MM.1S (cell line): ENCODE data around the gene GCG.

ENCODE experiments used
- EZH2 ChIP-seq: fragments of 300-600 bp; sonication (generic); optimal IDR thresholded peaks from 2 replicates; pipeline ENCODE3; 2017; ENCODE audit warnings: low read depth, mild to moderate bottlenecking, antibody characterized with exemption, low read length, mixed read lengths
- EZH2phosphoT487 ChIP-seq: fragments of 300-600 bp; sonication (generic); IDR thresholded peaks from 2 replicates; pipeline ENCODE4 v1.6.1; 2018; ENCODE audit warnings: antibody characterized with exemption, low read length
- TF ChIP-seq, protein P1 (sequence below): fragments of 300-600 bp; sonication (generic); IDR thresholded peaks from 2 replicates; pipeline ENCODE4 v1.5.1; 2016; ENCODE audit warnings: antibody characterized with exemption, low read length, mixed read lengths

GRCh38 chr2:162111958-162112850, 39.8 kb downstream of the GCG start:
- TF ChIP-seq, protein P1, sequence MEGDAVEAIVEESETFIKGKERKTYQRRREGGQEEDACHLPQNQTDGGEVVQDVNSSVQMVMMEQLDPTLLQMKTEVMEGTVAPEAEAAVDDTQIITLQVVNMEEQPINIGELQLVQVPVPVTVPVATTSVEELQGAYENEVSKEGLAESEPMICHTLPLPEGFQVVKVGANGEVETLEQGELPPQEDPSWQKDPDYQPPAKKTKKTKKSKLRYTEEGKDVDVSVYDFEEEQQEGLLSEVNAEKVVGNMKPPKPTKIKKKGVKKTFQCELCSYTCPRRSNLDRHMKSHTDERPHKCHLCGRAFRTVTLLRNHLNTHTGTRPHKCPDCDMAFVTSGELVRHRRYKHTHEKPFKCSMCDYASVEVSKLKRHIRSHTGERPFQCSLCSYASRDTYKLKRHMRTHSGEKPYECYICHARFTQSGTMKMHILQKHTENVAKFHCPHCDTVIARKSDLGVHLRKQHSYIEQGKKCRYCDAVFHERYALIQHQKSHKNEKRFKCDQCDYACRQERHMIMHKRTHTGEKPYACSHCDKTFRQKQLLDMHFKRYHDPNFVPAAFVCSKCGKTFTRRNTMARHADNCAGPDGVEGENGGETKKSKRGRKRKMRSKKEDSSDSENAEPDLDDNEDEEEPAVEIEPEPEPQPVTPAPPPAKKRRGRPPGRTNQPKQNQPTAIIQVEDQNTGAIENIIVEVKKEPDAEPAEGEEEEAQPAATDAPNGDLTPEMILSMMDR, result no peak
- TF ChIP-seq EZH2 (no peak), EZH2phosphoT487 (no peak)
